NB4 (cell line): ENCODE results near the gene ASAP2.

ENCODE experiments used
- CTCF ChIP-seq: IDR thresholded peaks from one replicate; pipeline ENCODE4 v1.5.1; 2012; ENCODE audit warnings: low read depth, low read length
- MYC ChIP-seq: IDR thresholded peaks from 2 replicates; pipeline ENCODE4 v1.6.1; 2011; ENCODE audit warnings: low read depth, low read length
- POLR2A ChIP-seq: IDR thresholded peaks from 2 replicates; pipeline ENCODE4 v1.6.1; 2011; ENCODE audit warnings: mild to moderate bottlenecking; ENCODE audit not compliant: insufficient read length; ENCODE audit errors: extremely low read depth

- TF ChIP-seq POLR2A (no peak), CTCF (no peak), MYC (no peak)
Measured at GRCh38 chr2:9221223-9221622, 14.6 kb downstream of the ASAP2 start.
